CD4-positive, alpha-beta T cell treated with Interferon gamma for 1 hour (primary cell): Measurements from ENCODE around the gene CFTR.
"Not testable (repeated sequence)": the region's sequence is repeated elsewhere in the genome, so short reads cannot be mapped to it uniquely, and the experiment has no call there.

Source experiments
- DNase-seq: peaks from one replicate; pipeline ENCODE4 v3.0.0-alpha.2; 2020

CFTR gene

DNA sequence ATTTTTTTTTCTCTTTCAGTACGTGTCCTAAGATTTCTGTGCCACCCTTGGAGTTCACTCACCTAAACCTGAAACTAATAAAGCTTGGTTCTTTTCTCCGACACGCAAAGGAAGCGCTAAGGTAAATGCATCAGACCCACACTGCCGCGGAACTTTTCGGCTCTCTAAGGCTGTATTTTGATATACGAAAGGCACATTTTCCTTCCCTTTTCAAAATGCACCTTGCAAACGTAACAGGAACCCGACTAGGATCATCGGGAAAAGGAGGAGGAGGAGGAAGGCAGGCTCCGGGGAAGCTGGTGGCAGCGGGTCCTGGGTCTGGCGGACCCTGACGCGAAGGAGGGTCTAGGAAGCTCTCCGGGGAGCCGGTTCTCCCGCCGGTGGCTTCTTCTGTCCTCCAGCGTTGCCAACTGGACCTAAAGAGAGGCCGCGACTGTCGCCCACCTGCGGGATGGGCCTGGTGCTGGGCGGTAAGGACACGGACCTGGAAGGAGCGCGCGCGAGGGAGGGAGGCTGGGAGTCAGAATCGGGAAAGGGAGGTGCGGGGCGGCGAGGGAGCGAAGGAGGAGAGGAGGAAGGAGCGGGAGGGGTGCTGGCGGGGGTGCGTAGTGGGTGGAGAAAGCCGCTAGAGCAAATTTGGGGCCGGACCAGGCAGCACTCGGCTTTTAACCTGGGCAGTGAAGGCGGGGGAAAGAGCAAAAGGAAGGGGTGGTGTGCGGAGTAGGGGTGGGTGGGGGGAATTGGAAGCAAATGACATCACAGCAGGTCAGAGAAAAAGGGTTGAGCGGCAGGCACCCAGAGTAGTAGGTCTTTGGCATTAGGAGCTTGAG is at the start of gene CFTR:
TSS of gene CFTR (plus strand) at position 801 of the 830 bp plus-strand sequence. CDS start 70 bp downstream, outside the sequence.
- no peak for DNase-seq

DNA sequence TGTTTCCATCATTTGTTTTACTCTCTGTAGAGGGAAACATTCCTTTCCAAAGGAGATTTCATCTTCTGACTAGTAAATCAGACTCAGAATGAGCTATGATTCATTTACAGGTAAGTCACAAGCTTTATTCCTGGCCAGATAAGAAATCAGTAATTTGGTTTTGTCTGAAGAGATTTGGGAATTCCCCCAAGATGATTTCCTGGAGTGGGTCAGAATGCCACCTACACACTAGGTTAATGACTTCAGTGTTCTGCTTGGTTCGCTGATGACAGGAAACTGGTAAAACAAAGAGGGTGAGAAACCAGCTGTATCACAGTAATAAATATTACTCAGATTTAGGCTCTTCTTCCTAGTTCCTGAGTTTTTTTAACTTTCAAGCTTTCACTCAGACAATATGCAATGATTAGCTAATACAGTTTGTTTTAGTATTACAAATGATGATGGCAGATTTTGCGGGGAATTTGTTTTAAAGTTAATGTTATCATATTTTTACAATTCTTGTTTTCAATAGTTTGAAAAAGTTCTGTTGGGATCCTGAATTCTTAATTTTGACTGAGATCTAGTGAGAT is 44.3 kb upstream of the CFTR start:
- no peak for DNase-seq

DNA sequence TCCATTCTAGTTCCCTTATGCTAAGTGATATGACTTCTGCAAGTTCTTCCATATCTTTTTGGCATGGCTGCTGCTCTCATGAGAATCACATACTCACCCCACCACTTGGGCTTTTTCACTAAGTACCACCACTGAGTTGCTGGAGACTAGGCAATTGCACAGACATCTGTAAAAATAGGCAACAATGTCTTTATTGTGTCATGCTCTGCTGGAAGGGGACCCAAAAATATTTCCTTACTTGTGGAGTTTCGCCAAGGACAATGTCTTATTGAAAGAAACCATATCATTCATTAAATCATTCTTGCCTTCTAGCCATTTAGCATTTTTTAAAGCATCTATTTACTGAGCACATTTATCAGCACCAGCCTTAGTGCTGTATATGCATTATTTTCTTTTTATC is 35.2 kb upstream of the CFTR start:
- DNase-seq: no peak

DNA sequence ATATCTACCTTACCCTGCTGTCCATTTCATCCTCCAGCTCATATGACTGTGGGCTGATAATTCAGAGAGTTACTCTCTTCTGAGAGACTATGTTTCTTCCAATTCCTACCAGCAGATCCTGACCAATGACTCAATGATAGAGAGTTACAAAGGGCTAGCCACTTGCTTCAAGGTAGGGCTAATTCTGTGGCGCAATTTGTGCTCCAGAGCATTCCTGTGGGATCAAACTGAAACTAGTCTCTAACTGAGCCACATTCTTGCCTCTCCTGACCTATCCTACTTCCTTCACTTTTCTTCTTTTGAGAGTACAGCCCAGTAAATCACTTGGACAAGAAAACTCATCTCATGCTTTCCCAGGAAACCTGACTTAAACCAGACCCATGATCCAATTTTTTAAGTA is 34.6 kb upstream of the CFTR start:
- no peak for DNase-seq

DNA sequence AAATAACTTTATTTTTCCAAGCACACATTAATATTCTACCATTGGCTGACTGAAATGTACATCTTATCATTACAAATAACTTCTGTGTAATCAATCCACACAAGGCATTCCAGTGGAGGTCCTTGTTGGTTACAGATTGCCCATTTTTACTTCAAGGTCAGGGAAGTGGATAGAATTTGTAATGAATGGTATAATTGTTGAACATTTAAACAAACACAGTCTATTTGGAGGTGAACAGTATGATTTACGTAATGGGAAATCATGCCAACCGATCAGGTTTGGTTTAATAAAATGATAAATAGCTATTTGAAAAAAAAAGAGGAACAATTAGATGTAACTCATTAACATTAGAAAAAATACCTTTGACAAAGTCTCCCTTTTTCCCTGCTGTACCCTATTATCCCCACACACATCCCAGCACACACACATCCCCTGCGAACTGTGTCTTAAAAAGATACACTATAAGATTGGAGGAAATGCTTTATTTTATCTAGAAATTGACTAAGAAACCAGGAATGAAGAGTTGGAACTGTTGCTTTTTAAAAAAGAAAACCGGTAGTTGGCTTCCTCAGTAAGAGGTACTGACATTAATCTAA is 33.5 kb upstream of the CFTR start:
- no peak for DNase-seq

DNA sequence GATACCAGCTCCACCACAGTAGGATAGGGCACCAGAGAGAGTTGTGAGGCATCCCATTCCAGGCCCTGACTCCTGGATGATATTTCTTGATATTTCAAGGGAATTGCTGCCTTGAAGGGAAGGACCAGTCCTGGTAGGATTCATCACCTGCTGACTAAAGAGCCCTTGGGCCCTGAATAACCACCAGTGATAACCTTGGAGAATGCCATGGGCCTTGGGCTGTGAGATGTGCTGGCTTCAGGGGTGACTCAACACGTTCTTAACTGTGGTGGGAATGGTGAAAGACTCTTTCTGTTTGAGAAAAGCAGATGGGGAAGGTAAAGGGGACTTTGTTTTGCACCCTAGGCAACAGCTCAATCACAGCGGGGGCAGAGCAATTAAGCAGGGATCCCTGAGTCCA is 31.2 kb upstream of the CFTR start:
- DNase-seq: no peak

DNA sequence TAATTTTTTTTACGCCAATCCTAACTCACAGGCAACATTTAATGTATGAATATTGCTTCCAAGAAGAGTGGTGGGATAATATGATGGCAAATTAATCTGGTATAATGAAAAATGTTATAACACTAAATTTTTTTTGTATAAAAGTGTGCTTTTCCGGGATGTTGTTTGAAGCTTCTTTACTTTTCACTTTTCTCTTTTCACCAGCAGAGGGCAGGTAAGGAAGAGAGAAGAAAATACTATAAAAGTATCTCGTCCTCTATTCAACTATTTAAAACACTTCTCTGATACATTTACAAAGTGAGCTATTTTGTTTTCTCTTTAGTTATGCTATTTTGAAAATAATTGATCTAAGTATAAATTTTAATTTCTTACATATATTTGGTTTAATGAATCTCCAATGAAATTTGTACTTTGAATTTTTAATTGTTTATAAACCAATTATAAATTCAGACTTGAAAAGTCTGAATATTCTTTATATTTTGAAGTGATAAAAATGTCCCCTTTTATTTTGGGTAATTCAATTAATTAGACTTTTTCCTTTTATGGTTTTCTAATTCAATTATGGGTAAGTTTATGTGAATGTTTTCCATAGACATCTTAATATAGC is 20.7 kb upstream of the CFTR start:
- DNase-seq: no peak

DNA sequence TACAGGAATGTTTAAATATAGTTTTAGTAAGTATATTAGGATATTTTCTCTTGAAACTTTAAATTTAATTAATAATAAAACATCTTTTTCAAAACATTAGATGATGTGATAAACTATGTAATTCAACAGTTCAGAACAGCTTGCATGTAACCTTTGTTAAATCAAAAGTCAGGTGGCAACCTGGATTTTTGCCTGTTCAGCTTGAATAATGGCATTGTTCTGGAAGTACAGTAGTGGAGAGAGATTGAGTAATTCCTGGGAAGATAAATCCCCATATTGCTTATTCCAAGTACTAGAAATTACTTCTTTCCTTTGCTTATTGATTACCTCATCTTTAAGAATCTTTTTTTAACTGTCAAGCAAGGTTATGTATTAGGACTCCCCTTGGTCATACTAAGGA is 20.1 kb upstream of the CFTR start:
- no peak for DNase-seq

DNA sequence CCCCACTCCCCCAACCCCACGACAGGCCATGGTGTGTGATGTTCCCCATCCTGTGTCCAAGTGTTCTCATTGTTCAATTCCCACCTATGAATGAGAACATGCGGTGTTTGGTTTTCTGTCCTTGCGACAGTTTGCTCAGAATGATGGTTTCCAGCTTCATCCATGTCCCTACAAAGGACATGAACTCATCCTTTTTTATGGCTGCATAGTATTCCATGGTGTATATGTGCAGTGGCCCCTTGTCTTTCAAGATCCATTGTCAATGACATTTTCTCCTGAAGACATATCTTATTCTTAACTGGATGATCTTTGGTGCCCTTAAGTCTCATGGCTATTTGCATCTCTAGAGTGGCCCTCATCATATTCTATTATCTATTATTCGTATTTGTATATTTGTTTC is 19.0 kb upstream of the CFTR start:
- DNase-seq: not testable (repeated sequence)

DNA sequence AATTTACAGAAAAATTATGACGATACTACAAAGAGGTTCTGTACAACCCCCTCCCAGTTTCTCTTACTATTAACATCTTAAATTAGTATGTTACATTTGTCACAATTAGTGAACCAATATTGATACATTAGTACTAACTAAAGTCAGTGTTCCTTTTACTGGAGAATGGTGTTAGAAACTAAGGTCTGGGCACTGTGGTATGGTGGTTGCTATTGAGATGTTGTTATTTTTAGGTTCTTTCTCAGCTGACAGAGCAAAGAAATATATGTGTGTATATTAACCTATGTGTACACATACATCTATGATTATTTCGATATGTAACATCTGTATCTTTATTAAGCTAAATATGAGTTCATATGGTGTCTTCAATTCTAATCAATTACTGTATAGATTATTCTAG is 11.7 kb upstream of the CFTR start:
- DNase-seq: no peak

DNA sequence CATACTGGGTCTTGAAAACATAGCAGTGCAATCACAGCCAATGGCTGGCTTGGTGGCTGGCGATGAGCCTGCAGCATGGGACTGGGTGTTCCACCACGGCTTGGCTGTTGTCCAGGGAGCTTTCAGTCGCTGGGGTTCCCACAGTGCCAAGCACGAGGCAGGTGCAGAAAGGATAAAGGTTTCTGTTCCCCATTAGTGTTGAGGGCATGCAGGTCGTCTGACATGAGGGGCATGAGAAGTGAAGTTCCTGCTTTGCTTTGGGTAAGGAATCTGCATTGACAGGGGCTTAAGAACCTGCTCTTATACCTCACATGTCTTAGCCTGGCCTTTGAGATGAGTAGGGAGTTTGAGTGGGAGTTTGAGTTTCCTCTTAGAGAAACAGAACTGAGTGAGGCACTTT is 9.0 kb upstream of the CFTR start:
- no peak for DNase-seq

DNA sequence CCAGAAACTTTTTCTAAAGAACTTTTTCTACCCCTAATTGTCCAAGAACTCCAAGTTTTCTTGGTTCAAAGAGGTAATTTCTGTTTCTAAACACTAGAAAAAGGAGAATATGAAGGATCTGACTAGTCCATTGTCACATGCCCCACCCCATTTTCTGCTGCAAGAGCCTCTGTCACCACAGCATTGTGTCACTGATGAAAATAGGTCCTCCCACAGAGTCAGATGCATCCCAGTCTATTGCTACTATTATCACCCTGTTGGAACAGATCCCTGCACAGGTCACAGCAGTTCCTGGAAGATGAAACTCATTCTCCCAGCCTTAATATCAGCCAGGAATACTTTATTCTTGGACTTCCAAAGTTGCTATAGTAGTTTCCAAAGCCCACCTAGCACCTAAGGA is 7.5 kb upstream of the CFTR start:
- DNase-seq: no peak

DNA sequence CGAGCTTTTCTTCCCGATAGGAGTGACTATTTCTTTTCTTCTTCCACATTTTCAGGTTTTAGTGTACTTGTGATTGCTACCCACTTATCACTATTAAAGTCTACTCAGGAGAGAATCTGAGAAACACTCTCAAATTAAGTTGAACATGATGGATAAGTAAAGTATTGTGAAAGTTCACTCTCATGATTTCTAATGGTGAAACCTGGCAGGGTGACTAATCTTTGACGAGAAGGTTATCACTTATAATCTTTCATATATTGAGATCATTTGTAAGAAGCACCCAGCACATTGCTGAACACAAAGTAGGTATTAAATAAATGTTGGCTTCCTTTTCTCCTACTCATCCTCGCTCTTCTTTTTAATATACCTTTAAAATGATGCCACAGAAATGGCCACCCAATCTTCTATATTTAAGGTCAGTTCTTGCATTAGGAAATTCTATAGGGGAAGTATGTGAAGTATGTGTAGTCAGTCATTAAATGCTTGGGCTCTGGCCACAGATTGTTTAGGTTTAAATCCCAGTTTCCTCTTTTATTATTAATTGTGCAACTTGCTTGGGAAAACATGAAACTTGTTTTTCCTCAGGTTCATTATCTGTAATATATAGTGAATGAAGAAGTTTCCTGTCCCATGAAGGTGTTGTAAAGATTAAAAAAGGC is 3.1 kb upstream of the CFTR start:
- no peak for DNase-seq

DNA sequence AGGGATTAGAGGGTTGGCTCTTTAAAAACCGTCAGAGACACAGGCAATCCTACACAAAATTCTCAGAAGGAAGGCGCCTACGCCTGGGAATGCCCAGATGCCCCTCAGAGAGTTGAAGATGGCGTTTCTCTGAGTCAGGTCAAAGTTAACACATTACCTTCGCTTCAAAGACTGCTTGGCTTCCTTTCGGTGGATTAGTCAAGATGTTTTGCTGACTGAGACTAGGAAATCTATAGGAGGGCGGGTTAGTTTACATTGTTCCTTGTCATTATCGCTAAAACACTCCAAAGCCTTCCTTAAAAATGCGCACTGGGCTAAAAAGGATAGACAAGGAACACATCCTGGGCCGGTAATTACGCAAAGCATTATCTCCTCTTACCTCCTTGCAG is 995 bp upstream of the CFTR start:
- no peak for DNase-seq

DNA sequence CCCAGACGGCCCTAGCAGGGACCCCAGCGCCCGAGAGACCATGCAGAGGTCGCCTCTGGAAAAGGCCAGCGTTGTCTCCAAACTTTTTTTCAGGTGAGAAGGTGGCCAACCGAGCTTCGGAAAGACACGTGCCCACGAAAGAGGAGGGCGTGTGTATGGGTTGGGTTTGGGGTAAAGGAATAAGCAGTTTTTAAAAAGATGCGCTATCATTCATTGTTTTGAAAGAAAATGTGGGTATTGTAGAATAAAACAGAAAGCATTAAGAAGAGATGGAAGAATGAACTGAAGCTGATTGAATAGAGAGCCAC is 184 bp downstream of the CFTR start:
- no peak for DNase-seq

DNA sequence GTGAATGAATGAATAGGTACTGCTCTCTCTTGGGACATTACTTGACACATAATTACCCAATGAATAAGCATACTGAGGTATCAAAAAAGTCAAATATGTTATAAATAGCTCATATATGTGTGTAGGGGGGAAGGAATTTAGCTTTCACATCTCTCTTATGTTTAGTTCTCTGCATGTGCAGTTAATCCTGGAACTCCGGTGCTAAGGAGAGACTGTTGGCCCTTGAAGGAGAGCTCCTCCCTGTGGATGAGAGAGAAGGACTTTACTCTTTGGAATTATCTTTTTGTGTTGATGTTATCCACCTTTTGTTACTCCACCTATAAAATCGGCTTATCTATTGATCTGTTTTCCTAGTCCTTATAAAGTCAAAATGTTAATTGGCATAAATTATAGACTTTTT is 1.2 kb downstream of the CFTR start:
- DNase-seq: no peak

DNA sequence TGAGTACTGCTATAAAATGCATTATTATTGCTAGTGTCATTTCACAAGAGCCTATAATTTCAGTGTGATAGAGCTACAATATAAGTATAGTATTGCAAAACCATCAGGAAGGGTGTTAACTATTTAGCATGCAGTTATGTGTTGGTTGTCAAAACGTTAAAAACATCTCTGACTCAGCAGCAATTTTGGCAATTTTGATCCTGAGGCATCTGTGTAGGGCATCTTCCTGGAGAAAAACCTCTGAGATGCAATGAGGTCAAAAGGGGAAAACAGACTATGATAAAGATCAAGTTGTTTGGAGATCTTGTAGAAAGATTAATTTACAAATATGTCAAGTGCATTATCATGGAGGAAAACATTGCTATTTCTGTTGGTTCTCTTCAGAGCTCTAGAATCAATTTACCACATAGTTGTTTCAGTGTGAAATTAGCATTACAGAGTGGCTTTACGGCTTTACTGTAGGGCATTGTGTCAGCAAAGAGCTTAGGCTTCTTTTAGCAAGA is 5.3 kb downstream of the CFTR start:
- DNase-seq: no peak

DNA sequence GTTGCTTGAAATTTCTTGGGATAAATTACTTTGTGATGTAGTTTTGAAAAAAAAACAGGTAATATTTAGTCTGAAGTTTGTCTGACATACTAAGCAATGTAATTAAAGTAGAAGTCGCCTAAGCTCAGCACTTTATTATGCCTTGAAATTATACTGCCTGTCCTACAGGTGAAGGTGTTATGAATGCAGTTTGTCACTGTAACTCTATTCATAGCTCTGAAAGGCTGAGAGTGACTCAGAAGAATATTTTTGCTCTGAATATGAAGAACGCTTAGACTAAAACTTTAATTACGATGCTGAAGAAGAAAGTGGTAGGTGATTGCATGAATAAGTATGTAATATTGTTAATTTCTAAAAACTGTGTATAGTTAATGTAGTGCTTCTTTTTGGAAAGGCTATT is 9.2 kb downstream of the CFTR start:
- DNase-seq: no peak

DNA sequence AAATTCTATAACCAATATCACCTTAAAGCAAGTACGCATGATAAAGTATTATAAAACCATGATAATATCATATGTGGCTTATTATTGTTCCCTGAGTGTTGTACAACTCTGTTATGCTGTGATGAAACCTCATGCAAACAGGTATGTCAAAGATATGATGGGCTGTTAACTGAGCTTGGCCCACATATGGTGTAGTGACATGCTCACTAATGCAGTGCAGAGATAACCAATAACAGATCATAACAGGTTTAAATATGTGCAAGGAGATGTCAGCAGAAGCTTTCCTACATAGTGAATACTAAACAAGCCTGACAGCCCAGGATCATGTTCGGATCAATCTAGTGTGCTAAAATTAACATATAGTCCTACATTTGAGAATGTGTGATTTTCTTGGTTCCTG is 9.6 kb downstream of the CFTR start:
- no peak for DNase-seq

DNA sequence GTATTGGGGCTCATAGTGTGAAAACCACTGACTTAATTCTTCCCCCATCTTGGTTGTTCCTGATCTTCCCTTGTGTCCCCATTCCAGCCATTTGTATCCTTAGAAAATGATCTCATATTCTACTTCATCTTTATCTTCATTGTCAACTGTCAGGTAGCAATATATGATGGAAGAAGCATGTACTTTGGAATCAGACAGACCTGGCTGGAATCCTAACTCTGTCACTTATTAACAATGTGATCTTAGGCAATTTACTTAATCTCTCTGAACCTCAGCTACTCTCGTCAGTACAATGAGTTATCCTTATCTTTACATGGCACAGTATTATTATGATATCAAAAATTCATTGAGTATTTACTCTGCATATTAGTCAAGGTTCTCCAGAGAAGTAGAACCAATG is 10.1 kb downstream of the CFTR start:
- DNase-seq: no peak

DNA sequence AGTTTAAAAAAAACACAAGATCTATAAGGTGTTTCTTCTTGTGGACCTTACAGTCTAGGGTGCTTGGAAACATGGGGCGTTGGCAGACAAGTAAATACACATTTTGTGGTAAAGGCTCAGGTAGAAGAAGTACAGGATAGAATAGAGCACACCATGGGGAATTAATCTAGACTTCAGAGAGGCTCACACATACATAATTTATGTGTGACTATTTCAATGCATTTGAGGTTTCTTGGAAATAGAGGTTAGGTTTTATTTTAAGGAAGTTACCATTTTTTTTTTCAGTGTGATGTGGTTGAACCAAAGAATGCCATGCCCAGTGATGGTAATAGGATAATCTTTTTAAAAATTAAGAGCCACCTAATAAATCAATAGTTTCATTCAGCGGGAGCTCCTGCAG is 12.8 kb downstream of the CFTR start:
- no peak for DNase-seq

DNA sequence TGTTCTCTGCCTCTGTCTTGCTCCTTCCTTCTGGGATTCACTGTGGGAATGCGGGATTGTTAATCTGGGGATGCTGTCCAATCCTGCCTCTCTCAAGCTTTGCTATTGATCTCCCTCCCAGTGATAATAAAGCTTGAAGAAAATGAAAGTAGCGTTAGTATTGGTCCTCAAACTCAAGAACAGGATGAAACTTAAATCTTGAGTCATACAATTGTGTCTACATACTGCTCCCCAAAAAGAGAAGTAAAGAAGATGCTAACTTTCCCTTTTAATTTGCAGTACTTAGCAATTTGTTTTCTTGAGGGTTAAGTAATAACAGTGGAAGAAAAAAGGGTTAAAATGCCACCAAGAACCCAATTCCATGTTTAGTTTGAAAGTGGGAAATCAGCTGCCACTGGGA is 13.6 kb downstream of the CFTR start:
- no peak for DNase-seq

DNA sequence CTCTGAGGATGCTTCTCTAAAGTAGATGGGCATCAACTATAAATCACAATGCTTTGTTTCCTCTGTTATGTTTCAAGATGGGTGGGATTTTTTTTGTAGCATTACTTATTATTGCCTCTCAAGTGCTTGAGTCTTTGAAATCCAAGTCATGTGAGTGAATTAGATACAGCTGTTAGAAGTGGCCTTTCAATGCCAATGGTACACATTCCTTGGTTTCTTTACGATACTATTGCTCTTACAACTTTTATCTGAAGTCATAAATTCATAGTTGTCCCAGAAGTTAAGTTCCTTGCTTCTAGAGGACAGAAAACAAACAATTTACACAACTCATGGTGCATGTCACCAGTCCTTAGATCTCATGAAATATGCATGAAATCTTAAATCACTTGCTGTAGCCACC is 15.5 kb downstream of the CFTR start:
- no peak for DNase-seq

DNA sequence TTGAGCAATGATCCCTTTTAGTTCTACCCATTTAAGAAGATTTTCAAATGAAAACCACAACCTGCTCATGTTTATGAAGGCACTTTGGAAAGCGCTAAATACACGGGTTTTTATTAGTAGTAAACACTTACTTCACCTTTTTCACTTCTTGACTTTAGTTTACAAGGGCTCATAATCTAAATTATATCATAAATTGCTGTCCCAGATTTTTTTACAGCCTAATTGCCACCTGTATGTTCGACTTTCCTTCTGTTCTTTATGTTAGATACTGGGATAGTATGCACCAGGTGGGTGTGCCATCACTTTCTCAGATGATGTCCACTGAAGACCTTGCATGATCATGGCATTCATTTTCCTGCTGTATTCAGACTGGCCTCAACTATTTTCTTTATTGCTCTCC is 22.5 kb downstream of the CFTR start:
- no peak for DNase-seq
